NCI-H1417 treated with DMSO at 0.1 percent for 48 hours (cell line): Measurements from ENCODE around the gene IGF2BP2.
"Not testable (repeated sequence)": the region's sequence is repeated elsewhere in the genome, so short reads cannot be mapped to it uniquely, and the experiment has no call there.

ENCODE experiments used
- DNase-seq: peaks from one replicate; lab custom pipeline; 2025; lab: John Stamatoyannopoulos, UW

IGF2BP2 gene

DNA sequence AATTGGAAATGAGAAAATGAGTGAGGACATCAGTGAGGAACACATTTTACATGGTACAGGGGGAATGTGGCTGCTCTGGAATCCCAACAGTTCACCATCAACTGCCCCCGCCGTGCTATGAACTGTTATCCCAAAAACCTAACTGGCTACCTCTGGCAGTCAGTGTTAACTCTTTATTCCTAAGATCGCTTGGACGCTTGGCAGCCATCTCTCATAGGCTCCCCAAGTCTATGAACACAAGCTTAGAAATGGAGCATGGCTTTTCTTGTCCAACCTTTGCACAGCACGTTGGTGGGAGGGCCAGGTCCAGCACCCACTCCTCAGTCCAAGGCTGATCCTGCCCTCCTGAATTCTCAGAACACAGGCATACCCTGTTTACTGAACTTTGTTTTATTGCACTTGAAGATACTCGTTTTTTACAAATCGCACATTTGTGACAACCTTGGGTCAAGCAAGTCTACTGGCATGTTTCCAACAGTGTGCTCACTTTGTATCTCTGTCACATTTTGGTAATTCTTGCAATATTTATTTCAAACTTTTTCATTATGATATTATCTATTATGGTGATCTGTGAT lies 185.1 kb downstream of the IGF2BP2 start:
- no peak for DNase-seq

DNA sequence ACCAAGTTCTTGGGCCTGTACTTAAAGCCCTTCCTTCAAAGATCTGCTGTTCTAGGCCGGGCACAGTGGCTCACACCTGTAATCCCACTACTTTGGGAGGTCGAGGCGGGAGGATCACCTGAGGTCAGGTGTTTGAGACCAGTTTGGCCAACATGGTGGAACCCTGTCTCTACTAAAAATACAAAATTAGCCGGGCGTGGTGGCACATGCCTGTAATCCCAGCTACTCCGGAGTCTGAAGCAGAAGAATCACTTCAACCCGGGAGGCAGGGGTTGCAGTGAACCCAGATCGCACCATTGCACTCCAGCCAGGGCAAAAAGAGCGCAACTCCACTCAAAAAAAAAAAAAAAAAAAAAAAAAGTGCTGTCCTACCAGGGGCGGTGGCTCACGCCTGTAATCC lies 186.2 kb downstream of the IGF2BP2 start:
- DNase-seq: not testable (repeated sequence)

DNA sequence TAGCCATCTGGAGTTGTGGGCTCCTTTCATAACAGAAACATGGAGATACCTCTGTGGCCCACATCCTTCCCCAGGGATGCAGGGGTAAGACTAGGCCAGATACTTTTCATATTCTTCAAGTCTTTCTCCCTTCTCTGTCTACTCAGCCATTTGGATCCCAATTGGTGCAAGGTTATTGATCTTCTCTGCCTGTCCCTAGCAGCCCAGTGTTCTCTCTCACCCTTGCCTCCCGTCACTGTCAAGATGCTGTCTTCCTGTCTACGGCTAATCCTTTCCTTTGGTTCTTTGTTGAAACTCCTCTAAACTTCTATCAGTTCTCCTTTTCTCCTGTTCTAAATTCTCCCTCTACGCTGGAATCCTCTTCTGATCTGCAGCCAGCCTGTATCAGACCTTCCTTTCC lies 187.5 kb downstream of the IGF2BP2 start:
- no peak for DNase-seq

DNA sequence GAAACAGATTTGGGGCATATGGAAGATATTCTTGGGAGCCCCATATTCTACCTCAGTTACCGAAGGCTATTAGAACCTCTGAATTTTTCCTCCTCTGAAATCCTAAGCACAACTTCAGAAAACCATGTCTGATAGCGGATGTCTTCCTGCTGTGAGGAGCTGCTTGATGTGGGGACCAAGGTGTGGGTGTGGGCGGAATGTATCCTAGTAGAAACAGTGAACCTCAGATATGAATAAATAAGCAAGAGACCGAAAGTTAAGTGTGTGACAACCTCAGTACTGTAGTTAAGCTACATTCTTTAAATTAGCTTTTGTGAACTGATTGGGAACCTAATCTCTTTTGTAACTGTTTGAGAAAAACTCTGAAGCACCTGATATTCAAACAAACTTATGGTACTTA lies 191.8 kb downstream of the IGF2BP2 start:
- DNase-seq: no peak

DNA sequence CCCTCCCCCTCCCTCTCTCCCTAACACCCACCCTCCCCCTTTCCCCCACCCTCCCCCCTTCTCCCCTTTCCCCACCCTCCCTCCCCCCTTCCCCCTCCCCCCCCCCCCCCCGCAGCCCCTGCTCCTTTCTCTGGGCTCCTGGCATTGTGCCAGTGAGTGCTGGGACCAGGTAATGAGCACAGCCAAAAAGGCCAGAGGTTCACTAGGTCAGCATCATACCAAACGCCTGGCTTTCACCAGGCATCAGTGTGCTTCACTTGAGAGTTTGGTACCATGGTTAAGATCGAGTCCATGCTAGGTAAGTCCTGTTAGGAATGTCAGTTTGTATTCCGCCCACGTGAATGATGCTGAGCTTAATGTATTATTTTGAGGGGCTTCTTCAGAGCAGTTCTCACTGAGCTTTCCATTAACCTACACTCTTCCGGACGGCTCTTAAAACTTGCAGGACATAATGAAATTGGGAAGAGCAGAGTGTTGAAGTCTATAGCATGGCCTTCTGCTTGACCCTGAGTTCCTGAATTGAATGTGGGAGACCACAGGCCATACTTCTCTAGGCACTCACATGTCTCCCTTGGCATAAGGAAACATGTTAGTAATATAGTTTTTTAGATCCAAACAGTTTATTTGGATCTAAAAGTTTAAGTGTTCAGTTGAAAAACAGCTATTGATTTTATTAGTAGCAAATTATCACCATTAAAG lies 193.2 kb downstream of the IGF2BP2 start:
- no peak for DNase-seq

DNA sequence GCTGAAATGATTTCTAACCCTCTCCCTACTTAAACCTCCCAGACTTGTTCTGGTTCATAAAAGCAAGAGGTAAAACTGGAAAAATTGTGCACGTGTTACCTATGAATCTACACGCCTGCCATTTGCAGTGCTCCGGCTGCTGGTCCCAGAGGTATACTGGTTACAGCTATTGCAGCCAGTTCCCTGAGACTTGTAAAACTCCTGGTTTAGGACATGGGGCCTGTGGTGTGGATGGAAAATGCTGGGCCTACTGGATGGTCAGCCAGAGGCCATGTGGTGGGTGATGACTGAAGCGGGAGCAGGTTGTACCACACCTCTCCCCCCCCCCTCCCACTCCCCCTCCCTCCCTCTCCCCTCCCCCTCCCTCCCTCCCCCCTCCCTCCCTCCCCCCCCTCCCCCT lies 193.7 kb downstream of the IGF2BP2 start:
- no peak for DNase-seq

DNA sequence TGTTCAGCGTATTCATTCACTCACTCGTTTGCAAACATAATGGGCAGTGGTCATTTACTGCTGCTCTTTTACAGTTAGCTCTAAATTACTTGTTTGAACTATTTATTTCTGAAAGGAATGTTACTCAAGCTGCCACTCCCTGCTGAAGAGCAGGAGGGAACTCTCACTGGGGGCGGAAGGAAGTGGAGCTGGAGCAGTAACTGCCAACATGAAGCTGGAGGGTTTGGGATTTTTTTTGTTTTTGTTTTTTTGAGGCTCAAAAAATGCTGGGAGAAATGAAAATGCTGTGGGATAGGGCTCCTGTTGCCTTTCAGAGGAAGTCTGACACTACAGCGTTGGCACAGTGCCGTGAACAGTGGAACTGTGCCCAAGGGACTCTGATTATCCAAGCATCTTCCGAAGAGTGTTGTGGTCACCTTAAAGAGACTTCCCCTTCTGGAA lies 194.6 kb downstream of the IGF2BP2 start:
- DNase-seq: no peak

DNA sequence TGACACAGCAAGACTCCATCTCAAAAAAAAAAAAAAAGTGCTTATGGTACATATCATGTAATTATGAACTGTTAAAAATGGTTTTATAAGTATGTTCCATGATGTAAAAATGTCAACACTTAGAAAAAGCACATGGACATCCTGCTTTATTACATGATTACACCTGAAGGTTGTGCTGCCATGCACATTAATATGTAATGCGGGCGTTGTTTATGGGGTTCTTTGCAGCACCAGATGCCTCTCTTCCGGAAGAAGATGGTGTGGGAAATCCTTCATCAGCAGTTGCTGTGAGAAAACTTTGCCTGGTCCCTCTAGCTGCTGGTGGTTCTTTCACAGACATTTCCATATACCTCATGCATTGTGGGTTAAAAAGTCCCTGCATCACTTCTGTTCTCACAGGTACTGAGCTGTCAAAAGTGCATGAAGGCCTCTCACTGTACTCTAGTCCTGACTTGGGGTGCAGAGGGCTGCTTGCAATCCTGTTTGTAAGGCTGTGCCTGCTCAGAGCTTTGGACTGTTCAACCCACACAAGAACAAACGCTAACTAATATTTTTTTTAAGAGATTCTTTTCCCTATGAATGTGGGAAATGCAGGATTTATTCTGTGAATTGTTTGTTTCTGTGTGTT lies 195.2 kb downstream of the IGF2BP2 start:
- DNase-seq: no peak

DNA sequence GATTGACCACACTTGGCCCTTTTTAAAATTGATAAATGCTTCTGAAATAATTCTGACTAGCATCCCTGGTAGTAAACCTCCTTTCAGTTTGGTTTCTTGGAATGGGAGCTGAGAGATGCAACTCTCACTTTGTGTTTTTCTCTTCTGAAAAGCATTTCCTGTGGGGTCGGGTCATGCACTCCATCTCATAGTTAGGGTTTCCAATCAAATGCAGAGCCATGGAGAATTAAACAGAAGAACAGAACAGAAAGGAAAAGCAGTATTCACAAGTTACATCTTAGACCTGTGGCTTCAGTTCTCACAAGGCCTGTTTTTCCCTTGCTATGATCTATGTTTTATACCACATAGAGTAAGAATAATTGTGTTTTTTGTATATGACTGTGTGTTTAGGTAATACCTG lies 199.1 kb downstream of the IGF2BP2 start:
- DNase-seq: no peak

DNA sequence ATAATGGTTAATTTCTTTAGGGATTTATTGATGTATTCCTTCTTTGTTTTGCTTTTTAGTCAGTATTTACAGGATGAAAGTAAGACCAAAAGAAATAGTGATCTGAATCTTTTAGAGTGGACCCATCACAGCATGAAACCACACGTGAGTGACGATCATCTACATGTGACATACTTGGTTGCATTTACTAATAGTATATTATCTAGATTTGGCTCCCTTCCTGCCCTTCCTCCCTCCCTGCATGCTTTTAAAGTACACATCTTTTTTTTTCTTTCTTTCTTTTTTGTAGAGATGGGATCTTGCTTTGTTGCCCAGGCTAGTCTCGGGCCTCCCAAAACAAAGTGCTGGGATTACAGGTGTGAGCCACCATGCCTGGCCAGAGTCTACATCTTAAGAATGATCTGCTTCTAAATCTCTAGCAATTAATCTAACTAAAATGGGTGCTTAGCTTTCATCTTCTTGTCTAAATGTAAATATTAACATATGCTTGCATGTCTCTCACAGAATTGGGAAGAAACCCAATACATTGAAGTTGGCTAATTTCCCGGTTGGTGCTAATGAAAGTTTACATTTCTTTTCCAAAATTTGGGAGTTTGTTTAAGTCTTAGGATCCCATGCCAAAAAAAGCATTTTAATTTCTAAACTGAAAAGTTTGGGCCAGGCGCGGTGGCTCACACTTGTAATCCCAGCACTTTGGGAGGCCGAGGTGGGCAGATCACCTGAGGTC lies 200.7 kb downstream of the IGF2BP2 start:
- no peak for DNase-seq

DNA sequence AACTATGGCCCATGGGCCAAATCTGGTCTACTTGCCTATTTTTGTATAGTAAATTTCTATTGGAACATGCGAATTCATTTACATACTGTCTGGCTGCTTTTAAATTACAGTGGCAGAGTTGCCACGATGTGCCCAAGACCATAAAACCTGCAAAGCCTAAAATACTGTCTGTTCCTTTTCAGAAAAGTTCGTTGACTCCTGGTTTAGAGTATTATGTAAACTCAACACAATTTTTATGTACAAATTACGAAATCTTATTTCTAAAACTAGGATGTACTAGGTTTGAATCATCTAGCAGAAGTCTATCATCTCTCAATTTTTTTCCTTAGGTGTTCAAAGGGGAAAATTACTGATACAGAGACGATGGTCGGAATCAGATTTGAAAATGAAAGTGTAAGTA lies 211.8 kb downstream of the IGF2BP2 start:
- no peak for DNase-seq

DNA sequence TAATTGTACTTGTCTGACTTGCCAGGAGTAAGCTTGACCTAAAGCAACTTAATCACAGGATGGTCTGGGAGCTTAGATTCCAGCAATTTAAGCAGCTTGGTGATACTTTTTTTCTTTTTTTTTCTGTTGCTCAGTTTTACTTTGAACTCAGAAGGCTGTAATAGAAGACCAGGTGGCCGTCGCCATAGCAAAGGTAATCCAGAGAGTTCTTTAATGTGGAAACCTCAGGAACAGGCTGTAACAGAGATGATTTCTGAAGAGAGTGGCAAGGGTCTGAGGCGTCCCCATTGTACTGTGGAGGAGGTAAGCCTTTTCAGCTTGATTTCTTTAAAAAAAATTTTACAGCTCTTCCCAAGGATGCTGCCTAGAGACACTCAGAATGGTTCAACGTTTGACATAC lies 218.6 kb downstream of the IGF2BP2 start:
- no peak for DNase-seq

DNA sequence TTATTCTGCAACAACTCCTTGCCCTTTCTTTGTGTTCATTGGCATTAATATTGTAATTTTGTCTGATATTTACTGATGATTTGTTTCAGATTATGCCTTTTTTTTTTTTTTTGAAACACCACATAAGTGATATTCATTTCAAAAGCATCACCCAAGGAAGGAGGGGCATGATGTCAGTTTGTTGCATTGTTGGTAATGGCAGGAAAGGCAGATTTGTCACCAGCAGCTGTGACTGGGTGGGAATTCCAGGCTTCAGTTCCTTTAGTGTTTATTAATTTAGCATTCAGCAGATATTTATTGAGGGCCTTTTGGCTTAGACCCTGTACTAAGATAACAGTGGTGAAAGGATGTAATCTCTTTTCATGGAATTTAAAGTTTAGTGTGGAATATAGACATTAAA lies 219.3 kb downstream of the IGF2BP2 start:
- DNase-seq: no peak

DNA sequence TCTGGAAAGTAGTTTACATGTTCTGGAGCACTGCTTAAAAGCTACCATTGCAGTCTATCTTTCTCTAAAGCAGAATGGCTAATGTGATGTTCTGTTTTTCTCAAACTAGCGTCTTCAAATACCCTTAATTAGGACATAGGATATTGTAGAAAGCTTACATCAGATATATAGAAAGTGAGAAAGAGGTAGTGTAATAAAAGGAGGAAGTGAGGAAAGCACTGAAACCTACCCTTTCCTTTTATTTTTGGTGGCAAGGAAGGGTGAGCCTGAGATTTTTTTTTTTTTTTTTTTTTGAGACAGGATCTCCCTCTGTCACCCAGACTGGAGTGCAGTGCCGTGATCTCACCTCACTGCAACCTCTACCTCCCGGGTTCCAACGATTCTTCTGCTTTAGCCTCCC lies 229.3 kb downstream of the IGF2BP2 start:
- no peak for DNase-seq

DNA sequence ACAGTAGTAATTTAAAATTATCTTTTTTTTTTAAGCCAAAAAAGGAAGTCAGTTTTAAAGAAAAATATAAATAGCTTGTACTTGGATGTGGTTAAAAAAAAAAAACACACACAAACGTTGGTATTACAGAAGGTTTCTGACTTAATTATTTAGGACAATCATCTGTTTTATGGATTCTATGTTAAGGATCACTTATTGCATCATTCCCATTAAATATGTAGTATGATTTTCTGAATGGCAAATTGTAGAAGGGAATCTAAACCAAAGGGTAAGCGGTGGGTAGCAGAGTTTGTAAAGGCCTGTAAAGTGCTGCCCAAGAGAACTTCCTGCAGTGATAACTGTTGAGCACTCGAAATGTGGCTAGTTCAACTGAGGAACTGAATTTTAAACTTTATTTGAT lies 230.8 kb downstream of the IGF2BP2 start:
- no peak for DNase-seq
